GM19372 (cell line): ENCODE data around the gene NEU2.

ENCODE experiments used
- ATAC-seq: cut with Tn5 transposase; IDR thresholded peaks from one replicate; pipeline ENCODE4 v1.9.1; 2021; ENCODE audit warnings: mild to moderate bottlenecking, low read depth, moderate library complexity; ENCODE audit not compliant: unreplicated experiment

The NEU2 gene

GRCh38 chr2:233032551-233033320, at the start of gene NEU2:
TSS of gene NEU2 (plus strand) at chr2:233032672. CDS start at chr2:233032672, 0 bp downstream.
- no peak for ATAC-seq

- ATAC-seq: no peak
These were observed 49.4 kb upstream of the NEU2 start for GRCh38 chr2:232982926-232983668.

- ATAC-seq: no peak
These were observed 48.8 kb upstream of the NEU2 start for GRCh38 chr2:232983669-232984140.

GRCh38 chr2:232984451-232985207, 47.8 kb upstream of the NEU2 start:
- no peak for ATAC-seq

GRCh38 chr2:232986155-232986554, 46.3 kb upstream of the NEU2 start:
- ATAC-seq: no peak

- no peak for ATAC-seq
These were observed 39.1 kb upstream of the NEU2 start for GRCh38 chr2:232993231-232993821.

- no peak for ATAC-seq
These were observed 38.0 kb upstream of the NEU2 start for GRCh38 chr2:232994446-232994845.

- no peak for ATAC-seq
These were observed 34.5 kb upstream of the NEU2 start for GRCh38 chr2:232997749-232998665.

GRCh38 chr2:232998666-232998985, 33.8 kb upstream of the NEU2 start:
- ATAC-seq: no peak

GRCh38 chr2:232999354-232999753, 33.1 kb upstream of the NEU2 start:
- ATAC-seq: no peak

- ATAC-seq: no peak
These were observed 31.4 kb upstream of the NEU2 start for GRCh38 chr2:233000886-233001750.

- no peak for ATAC-seq
These were observed 29.4 kb upstream of the NEU2 start for GRCh38 chr2:233002829-233003657.

GRCh38 chr2:233003658-233004555, 28.6 kb upstream of the NEU2 start:
- ATAC-seq: no peak

- ATAC-seq: no peak
These were observed 27.4 kb upstream of the NEU2 start for GRCh38 chr2:233005096-233005495.

- no peak for ATAC-seq
These were observed 25.8 kb upstream of the NEU2 start for GRCh38 chr2:233006648-233007047.

- ATAC-seq: no peak
These were observed 25.2 kb upstream of the NEU2 start for GRCh38 chr2:233007270-233007669.

- ATAC-seq: no peak
These were observed 24.7 kb upstream of the NEU2 start for GRCh38 chr2:233007739-233008138.
